ENCODE measurements around the gene CPXM1. TPM values are rescaled to one million over a fixed set of nuclear protein-coding genes. Genes with fewer than 3 reads are reported as not detected.

CPXM1 gene
- total RNA-seq, 2 experiments from 2014 or later, result 2.7 to 2.9 TPM

DNA sequence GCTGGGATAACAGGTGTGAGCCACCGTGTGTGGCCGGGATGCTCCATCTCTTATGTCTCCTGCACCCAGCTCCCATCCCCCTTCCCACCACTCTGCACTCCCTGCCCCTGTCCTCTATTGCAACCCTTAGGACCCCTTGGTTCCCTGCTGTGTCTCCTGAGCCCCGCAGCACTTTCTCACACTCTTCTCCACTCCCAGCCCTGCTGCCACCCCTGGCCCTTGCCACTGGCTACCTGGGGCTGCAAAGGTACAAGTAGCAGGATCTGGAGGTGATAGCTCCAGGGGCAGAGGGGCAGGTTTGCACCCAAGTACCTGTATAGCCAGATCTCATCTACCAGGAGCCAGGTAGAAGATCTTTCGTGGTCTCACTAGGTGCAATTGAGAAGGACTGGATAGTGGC is 6.6 kb upstream of the CPXM1 start:
- Mint-ChIP-seq H3K27me3 (peaks cover 56% of the 10 kb centered on the region), H3K36me3 (ENCODE audit: low read depth) (no peaks in the 10 kb centered on the region), H3K9me3 (ENCODE audit: low read depth) (no peaks in the 10 kb centered on the region), H3K27ac (no peak overlapping the region), H3K4me3 (no peak overlapping the region), H3K4me1 (no peaks in the 10 kb centered on the region)
- ChIA-PET CTCF (no interaction called here), POLR2A (no interaction called here)
- ATAC-seq, result no peak
- DNase-seq, result no peak
- intact Hi-C loops (cut with DNase I, micrococcal nuclease), result no loop called here

GRCh38 chr20:2806351-2806701 is 5.9 kb upstream of the CPXM1 start:
- DNase-seq, result no peak
- no peaks in the 10 kb centered on the region for H3K9me3 Mint-ChIP-seq (ENCODE audit: low read depth)
- intact Hi-C loops (cut with DNase I, micrococcal nuclease), result no loop called here
- no peak overlapping the region for H3K27ac Mint-ChIP-seq
- ATAC-seq, result no peak
- H3K27me3 Mint-ChIP-seq, result peaks cover 56% of the 10 kb centered on the region
- ChIA-PET CTCF (no interaction called here), POLR2A (no interaction called here)
- H3K4me3 Mint-ChIP-seq, result no peak overlapping the region
- no peaks in the 10 kb centered on the region for H3K36me3 Mint-ChIP-seq (ENCODE audit: low read depth)
- peaks cover 2% of the 10 kb centered on the region for H3K4me1 Mint-ChIP-seq

GRCh38 chr20:2805689-2806350 is 5.4 kb upstream of the CPXM1 start:
- intact Hi-C loops (cut with DNase I, micrococcal nuclease), result no loop called here
- Mint-ChIP-seq H3K27ac (no peak overlapping the region), H3K27me3 (peaks cover 56% of the 10 kb centered on the region), H3K4me1 (peaks cover 7% of the 10 kb centered on the region), H3K36me3 (ENCODE audit: low read depth) (no peaks in the 10 kb centered on the region), H3K4me3 (no peak overlapping the region), H3K9me3 (ENCODE audit: low read depth) (no peaks in the 10 kb centered on the region)
- ChIA-PET POLR2A (no interaction called here), CTCF (interaction anchor here (0.8 kb wide), 1 partner anchor 38 kb away, joined by 3 read pairs; no protein-coding TSS in a partner anchor)
- DNase-seq (no peak), ATAC-seq (no peak)

DNA sequence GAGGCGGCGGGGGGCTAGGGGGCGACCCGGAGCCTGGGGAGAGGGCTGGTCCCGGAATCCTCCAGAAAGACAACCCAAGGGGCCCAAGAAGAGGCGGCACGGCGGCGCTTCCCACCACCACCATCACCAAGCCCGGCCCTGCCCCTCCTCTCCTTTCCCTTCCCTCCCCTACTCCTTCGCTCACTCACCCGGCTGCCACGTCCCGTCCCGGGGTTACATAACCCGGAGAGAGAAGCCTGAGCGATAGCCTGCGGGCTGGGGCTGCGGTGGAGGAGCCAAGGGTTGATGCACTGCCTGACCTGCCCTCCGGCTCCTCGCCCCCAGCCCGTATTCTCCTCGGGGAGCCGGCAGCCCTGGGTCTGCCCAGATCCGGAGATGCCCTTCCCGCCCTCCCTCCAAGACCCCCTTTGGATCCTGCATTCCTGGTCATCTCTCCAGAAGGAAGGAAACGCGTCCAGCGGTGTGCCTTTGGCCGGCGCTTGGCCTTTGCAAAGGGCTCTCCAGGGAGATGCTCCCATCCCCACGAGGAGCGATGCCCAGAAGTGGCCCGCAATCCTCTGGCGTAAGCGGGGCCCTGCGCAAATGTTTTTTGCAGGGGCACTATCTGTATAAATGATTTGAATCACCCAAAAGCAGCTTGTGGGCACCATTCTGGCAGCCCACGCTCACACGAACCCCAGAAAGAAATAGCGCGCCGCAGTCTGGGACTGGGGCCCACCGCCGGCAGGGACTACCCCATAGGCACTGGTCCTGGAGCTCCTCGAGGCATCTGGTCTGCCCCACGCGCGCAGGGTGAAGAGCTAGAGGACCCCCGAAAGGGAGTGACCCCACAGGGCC is 4.6 kb upstream of the CPXM1 start:
- Mint-ChIP-seq H3K9me3 (ENCODE audit: low read depth) (no peaks in the 10 kb centered on the region), H3K27me3 (peaks cover 56% of the 10 kb centered on the region)
- POLR2A ChIA-PET, result no interaction called here

GRCh38 chr20:2804041-2804828 is 3.8 kb upstream of the CPXM1 start:
- Mint-ChIP-seq H3K4me1 (peaks cover 18% of the 10 kb centered on the region), H3K4me3 (no peak overlapping the region), H3K36me3 (ENCODE audit: low read depth) (peaks cover 4% of the 10 kb centered on the region), H3K27me3 (peaks cover 64% of the 10 kb centered on the region), H3K9me3 (ENCODE audit: low read depth) (no peaks in the 10 kb centered on the region), H3K27ac (no peak overlapping the region)
- CTCF ChIA-PET, result no interaction called here
- intact Hi-C loops (cut with DNase I, micrococcal nuclease), result no loop called here
- ATAC-seq, result no peak
- POLR2A ChIA-PET, result no interaction called here
- DNase-seq, result no peak

More for the DNA sequence above, 4.6 kb upstream of the CPXM1 start:
- no peak for DNase-seq
- H3K36me3 Mint-ChIP-seq (ENCODE audit: low read depth), result peaks cover under 1% of the 10 kb centered on the region
- CTCF ChIA-PET, result interaction anchor here (0.8 kb wide), 1 partner anchor 37 kb away, joined by 3 read pairs; no protein-coding TSS in a partner anchor
- H3K4me1 Mint-ChIP-seq, result peaks cover 10% of the 10 kb centered on the region
- no peak overlapping the region for H3K4me3 Mint-ChIP-seq
- H3K27ac Mint-ChIP-seq, result no peak overlapping the region
- ATAC-seq, result no peak
- intact Hi-C loops (cut with DNase I, micrococcal nuclease), result no loop called here

DNA sequence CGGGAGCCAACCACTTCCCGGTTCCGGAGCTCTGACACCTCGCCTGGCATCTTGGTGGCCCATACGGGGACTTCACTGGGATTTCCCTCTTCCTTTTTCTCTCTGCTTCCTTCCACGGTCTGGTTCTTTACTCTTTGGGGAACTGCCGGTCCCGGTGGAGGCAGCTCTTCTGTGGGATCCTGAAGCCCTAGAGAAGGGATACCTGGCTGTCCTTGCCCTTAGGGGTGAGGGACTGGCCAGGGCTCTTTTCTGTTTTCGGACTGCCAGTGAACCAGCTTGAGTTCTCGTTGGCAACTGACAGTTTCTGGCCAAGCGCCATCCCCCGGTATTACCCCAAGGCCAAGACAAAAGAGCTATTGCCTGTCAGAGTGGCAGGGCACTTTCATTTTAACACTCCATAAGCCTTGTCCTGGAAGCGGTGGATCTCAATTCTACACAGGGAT is 880 bp upstream of the CPXM1 start:
- CTCF ChIA-PET, result interaction anchor here (1.0 to 1.6 kb wide), 2 partner anchors 9 to 20 kb away, joined by 3 to 6 read pairs; no protein-coding TSS in a partner anchor
- POLR2A ChIA-PET, result interaction anchor here (0.6 kb wide), 2 partner anchors 112 to 247 kb away, joined by 3 read pairs; no protein-coding TSS in a partner anchor
- H3K27ac Mint-ChIP-seq, result peak overlapping the region; percentile 45
- no peak for ATAC-seq
- peaks cover 22% of the 10 kb centered on the region for H3K4me1 Mint-ChIP-seq
- intact Hi-C loops (cut with DNase I, micrococcal nuclease), result no loop called here
- no peaks in the 10 kb centered on the region for H3K9me3 Mint-ChIP-seq (ENCODE audit: low read depth)
- H3K36me3 Mint-ChIP-seq (ENCODE audit: low read depth), result peaks cover 4% of the 10 kb centered on the region
- H3K27me3 Mint-ChIP-seq, result peaks cover 60% of the 10 kb centered on the region
- H3K4me3 Mint-ChIP-seq, result peak overlapping the region; percentile 67
- no peak for DNase-seq

DNA sequence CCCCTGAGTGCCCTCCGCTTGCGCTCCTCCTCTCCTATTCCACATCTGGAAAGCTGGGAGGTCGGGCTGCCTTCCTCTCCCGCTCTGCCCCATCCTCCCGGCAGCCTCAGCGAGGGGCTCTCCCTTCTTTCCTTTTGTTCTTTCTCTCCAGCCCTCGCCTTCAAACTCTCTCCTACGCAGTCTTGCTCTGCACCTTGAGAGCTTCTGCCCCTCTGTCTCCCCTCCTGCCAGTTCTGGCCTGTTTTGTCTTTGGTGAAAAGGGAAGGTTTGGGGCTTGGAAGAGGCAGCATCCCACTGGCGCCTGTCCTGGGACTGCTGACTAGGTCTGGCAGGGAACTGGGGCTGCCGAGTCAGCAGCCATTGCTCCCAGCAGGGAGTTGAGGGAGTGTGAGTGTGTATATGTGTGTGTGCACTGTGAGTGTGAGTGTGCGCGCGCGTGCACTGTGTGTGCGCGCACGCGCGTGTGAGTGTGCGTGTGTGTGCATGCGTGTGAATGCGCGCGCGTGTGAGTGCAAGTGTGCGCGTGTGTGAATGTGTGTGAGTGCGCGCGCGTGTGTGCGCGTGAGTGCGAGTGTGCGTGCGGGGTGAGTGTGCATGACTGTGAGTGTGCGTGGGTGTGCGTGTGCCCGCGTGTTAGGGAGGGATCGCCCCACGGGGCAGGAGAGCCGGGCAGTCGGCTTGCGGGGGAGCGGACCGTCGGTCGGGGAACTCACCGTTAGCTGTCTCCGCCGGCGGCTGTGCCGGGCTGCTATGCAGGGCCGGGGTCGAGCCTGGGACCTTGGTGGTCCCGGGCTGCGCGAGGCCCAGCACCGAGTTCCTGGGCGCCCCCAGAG is 523 bp downstream of the CPXM1 start:
- ChIA-PET CTCF (no interaction called here), POLR2A (no interaction called here)
- H3K27ac Mint-ChIP-seq, result peak overlapping the region; percentile 89
- intact Hi-C loops (cut with DNase I, micrococcal nuclease), result loop anchor here in 1 of 2 experiments (1.0 kb wide), 1 partner anchor 50 kb away; no protein-coding TSS in a partner anchor
- peak; percentile 60 for ATAC-seq
- DNase-seq, result peak; percentile 38
- H3K36me3 Mint-ChIP-seq (ENCODE audit: low read depth), result peaks cover 4% of the 10 kb centered on the region
- peaks cover 22% of the 10 kb centered on the region for H3K4me1 Mint-ChIP-seq
- peak overlapping the region; percentile 86 for H3K4me3 Mint-ChIP-seq
- no peaks in the 10 kb centered on the region for H3K9me3 Mint-ChIP-seq (ENCODE audit: low read depth)
- H3K27me3 Mint-ChIP-seq, result peaks cover 52% of the 10 kb centered on the region

DNA sequence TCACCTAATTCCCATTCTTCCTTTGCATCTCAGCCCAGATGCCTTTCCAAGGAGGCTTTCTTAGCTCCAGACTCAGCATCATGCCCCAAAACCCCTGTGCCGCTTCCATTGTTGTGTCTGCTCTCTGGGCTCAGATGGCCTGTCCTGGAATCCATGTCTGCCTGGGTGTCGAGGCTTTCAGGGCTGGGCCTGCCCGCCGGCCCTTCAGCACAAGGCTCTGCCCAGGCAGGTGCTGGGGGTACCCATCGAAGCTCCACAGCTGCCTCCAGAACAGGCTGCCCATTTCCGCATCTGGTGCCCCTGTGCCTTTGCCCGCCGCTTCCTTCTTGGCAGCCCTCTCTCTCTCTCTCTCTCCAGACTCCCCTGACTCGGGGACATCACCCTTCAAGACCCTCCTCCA is 1.2 kb downstream of the CPXM1 start:
- peak overlapping the region; percentile 86 for H3K4me3 Mint-ChIP-seq
- H3K36me3 Mint-ChIP-seq (ENCODE audit: low read depth), result peaks cover 4% of the 10 kb centered on the region
- peaks cover 51% of the 10 kb centered on the region for H3K27me3 Mint-ChIP-seq
- no peak for DNase-seq
- ChIA-PET CTCF (no interaction called here), POLR2A (no interaction called here)
- peaks cover 22% of the 10 kb centered on the region for H3K4me1 Mint-ChIP-seq
- peak overlapping the region; percentile 89 for H3K27ac Mint-ChIP-seq
- H3K9me3 Mint-ChIP-seq (ENCODE audit: low read depth), result no peaks in the 10 kb centered on the region
- intact Hi-C loops (cut with DNase I, micrococcal nuclease), result loop anchor here in 1 of 2 experiments (1.0 kb wide), 1 partner anchor 49 kb away; no protein-coding TSS in a partner anchor
- peak; percentile 26 for ATAC-seq

DNA sequence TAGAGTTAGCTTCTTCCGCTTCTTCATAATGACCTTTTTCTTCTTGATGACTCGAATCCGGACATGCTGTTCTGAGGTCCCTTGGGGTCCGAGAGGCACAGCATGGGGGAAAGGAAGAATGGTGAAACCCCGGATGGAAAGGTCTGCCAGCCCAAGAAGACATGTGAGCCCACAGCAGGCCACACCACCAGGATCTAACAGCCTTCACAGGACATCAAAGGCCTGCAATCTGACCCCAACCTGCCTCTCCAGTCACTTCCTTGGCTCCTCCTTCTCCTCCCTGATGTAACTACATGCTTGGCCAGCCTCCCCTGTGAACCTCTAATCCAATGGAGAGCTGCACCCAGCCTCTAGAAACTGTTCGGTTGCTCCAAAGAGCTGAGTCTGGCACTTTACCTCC is 1.6 kb downstream of the CPXM1 start:
- Mint-ChIP-seq H3K27ac (no peak overlapping the region), H3K4me1 (peaks cover 22% of the 10 kb centered on the region), H3K27me3 (peaks cover 47% of the 10 kb centered on the region), H3K4me3 (peak overlapping the region; percentile 86), H3K36me3 (ENCODE audit: low read depth) (peaks cover 4% of the 10 kb centered on the region), H3K9me3 (ENCODE audit: low read depth) (no peaks in the 10 kb centered on the region)
- peak; percentile 51 for ATAC-seq
- intact Hi-C loops (cut with DNase I, micrococcal nuclease), result loop anchor here in 1 of 2 experiments (1.0 kb wide), 1 partner anchor 49 kb away; no protein-coding TSS in a partner anchor
- DNase-seq, result peak; percentile 23
- ChIA-PET CTCF (no interaction called here), POLR2A (no interaction called here)

DNA sequence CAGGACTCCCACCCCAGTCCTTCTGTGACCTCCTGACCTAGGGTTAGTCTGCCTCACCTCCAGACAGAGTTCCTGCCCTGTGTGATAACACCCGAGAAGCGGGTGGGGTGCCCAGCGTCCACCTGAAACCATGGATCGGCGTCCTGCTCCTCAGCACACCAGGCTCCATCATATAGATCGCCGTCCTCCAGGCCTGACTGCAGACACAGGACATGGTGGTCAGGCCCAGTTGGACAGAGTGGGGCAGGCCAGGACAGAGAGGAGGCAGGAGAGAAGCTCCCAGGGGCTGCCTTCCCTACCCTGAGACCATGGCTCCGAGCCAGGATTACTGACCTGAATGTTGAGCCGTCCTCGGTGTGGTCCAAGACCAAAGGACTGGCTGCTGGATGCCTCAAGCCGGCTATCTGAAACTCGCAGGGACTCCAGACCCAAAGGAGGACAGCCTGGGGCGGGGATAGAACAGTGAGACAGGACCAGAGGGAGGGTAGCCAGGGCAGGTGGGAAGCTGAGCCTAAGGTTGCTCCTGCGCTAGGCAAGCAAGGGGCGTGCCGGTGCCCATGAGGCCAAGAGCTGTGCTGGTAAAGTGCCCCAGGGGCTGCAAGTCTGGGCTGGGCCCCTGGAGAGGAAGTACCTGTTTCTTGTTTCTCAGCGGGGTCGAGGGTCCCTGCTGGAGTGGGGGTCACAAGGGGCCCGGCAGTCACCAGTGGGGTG is 2.2 kb downstream of the CPXM1 start:
- Mint-ChIP-seq H3K27ac (no peak overlapping the region), H3K4me1 (peaks cover 22% of the 10 kb centered on the region), H3K4me3 (no peak overlapping the region), H3K27me3 (peaks cover 47% of the 10 kb centered on the region), H3K36me3 (ENCODE audit: low read depth) (peaks cover 4% of the 10 kb centered on the region), H3K9me3 (ENCODE audit: low read depth) (no peaks in the 10 kb centered on the region)
- DNase-seq (no peak), ATAC-seq (no peak)
- intact Hi-C loops (cut with DNase I, micrococcal nuclease), result no loop called here
- POLR2A ChIA-PET, result no interaction called here
- CTCF ChIA-PET, result no interaction called here

All from activated CD4-positive, alpha-beta T cell treated with anti-CD3 and anti-CD28 coated beads for 36 hours (primary cell).